Putamen (tissue), 1 donor: Measurements from ENCODE around the gene IFIT2.
"Not testable (repeated sequence)": the region's sequence is repeated elsewhere in the genome, so short reads cannot be mapped to it uniquely, and the experiment has no call there.

ENCODE experiments used
- DNase-seq: peaks from one replicate; pipeline ENCODE4 v3.0.0-alpha.2; 2016; ENCODE audit warnings: low spot score

IFIT2 gene

DNA sequence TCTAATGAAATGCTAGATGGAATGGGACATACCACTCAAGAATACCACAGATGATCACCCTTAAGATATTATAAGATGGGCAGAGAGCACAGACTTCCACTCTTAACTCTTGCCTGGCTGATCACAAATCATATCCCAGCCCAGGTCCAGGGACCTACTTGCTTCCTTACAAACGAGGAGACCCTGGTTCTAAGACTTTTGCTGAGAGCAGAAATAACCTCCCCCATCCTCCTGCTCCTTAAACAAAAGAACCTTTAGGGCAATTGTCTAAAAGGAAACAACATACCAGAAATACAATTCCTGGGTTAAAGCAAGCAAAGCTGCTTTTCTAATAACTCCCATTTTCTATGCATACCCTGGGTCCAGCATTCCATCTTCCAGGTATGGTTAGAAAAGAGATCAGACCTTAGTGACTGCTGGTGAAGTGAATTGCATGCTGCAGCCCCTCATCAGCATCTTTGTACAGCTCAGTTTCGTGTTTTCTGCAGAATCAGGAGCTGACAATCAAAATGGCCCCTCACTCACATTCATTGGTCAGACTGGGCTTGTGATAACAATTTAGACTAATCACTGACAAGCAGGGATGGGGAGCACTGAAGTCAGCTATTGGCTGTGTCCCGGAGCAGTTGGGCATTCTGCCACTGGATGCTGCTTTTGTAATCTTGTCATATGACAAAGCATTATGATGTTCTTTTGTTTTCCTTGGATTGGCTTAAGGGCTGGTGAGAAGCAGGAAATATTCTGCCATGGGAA, 40.5 kb downstream of the IFIT2 start:
- peak; percentile 95 for DNase-seq

DNA sequence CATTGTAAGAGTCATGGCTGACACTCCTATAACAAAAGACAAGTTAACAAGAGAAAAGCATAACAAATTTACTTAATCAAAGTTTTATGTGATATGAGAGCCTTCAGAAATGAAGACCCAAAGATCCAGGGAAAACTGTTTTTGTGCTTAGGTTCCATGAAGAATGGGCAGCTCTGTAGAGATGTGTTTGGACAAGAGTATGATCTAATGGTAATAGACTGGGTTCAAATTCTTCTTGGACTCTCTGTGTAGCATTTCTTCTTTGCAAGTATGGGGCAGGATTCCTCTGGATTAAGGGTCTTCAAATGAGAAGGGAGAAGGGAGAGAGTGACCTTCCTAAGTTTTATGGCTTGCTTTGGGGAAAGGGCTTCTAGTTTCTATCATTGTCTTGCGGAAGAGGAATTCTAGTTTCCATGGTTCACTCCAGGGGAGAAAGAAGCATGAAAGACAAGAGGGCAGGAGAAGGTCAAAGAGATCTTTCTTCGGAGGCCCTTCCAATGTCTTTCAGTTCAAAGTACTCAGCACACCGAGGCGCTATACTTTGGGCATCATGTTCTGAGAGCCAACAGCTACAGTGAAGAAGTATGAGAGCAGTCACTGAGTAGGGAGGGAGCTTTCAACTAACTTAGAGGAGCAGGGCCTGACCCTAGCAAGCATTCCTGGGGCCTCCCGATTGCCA, 41.4 kb downstream of the IFIT2 start:
- DNase-seq: no peak

DNA sequence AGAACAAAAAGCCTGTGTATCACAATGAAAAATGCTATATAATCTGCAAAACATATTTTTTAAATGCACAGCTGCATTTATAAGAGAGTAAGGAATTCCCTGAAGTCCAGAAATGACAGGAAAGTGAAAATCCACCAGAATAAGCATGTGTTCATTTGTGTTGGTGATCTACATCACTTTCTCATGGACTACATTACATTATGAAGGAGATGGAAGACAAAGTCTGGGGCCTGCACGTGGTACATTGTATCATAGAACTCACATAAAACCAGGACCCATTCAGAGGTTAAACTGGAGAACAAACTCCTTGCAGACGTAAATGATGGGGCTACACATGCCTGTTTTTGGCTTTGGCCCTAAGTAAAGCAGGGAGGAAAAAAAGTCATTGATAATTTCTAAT, 42.3 kb downstream of the IFIT2 start:
- no peak for DNase-seq

DNA sequence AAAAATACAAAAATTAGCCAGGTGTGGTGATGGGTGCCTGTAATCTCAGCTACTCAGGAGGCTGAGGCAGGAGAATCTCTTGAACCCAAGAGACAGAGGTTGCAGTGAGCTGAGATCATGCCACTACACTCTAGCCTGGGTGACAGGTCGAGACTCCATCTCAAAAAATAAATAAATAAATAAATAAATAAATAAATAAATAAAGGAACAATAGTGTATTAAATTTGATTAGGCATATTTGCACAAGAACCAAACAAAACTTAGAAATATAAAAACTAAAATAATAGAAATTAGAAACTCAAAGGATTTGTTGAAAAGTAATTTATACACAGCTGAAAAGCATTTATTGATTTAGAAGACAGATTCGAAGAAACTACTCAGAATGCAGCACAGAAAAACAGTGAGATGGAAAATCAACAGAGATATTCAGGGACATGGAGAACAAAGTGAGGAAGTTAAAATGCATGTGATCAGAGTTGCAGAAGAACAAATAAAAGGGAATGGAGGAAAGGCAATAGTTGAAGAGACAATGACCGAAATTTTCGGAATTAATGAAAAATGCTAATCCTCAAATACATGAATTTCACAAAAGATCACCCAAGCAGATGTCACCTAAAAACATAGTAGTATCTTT, 43.6 kb downstream of the IFIT2 start:
- no peak for DNase-seq

DNA sequence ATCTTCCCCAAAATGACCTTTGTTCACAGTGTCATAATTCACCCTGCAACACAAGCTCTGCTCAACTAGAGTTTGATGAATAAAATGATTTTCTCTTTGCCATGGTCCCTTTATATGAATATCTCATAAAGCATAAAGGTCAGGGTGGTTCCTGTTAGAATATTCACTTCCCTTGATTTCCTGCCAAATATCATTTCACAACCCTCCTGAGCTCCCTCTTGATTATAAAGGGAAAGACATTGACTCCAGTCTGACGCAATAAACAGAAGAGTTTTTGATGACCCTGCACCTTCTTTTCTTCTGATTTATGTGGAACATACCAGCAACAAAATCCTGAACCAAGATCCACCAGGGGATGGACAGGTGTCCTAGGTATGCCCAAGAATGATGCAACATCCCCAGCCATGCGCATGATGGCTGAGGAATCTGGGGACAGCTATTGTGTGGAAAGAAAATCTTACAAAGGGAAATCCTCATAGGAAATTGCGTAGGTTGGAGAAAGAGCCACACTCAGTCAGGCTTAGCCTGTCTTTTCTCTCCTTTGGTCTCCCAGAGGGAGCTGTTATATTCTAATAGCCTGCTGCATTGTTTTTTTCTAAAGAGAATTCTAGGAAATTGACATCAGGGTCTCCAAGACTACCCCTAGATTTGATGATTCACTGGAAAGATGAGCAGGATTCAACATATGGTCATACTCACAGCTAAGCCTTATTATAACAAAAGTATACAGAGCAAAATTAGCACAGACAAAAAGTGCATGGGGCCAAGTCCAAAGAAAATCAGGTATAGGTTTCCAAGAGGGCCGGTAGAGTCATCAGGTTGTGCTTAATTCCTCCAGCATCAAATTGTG, 44.8 kb downstream of the IFIT2 start:
- DNase-seq: no peak

DNA sequence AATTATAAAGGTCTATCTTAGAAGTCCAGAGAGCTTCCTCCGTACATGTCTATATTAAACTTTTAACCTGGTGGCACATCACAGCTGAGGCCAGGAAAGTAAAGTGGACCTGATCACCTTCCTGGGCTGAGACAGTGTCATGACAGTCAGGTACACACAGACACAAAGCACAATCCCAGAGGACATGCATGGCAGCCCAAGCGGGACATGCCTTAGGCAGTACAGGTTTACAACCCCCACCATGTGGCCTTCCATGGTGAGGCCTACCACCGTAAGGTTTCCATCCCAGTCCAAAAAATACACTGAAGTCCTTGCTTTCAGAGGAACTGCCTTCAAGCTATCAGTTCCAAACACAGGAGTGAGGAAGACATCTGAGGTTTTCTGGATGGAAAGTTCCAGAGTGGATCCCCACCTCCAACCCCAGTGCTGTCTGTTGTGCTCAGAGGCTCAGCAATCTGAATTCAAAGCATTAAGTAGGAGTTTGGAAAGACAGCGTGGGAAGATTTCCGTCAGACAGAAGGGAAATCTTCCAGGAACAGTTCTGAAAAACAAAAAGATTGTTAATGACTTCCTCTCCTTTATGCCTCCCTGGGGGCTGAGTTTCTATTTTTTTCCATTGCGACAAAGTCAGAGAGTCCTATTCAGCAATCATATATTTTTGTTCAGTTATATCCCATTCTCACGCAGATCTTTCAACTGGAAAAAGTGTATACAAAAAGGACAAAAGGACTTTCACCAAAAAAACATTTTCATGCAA, 46.0 kb downstream of the IFIT2 start:
- peak; percentile 75 for DNase-seq

DNA sequence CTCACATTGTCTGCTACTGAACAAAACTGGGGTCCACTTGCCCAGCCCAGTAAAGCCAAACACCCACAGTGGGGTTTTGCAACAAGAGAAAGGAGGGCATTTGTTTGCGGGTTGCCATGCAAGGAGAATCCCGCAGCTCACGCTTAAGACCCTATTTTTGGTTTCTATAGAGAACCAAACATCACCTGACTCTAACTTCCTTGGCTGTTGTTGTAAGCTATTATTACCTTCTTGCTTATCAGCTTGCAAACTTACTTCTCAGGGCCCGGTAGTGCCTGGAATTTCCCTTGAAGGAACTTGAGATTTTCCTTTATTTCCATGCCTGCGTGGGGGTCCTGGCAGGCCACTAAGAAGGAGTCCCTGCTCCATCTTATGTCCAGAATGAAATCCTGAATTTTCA, 46.6 kb downstream of the IFIT2 start:
- no peak for DNase-seq

DNA sequence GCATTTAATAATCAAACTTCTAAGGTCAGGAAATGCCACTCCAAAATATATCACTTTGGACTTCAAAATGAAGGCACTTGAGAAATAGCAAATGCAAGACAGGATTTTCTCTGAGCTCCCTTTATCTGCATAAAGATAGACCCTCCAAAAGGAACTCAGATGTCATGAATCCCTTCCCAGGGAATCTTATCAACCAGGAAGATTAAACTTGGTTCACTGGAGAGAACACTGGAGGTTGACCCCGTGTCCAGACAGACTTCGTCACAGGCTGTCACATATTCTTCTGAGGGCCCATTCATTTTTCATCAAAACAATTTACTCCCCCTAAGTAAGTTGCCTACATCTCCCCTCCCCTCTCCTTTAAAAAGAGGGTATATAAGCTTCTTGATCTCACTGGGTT, 47.1 kb downstream of the IFIT2 start:
- no peak for DNase-seq

DNA sequence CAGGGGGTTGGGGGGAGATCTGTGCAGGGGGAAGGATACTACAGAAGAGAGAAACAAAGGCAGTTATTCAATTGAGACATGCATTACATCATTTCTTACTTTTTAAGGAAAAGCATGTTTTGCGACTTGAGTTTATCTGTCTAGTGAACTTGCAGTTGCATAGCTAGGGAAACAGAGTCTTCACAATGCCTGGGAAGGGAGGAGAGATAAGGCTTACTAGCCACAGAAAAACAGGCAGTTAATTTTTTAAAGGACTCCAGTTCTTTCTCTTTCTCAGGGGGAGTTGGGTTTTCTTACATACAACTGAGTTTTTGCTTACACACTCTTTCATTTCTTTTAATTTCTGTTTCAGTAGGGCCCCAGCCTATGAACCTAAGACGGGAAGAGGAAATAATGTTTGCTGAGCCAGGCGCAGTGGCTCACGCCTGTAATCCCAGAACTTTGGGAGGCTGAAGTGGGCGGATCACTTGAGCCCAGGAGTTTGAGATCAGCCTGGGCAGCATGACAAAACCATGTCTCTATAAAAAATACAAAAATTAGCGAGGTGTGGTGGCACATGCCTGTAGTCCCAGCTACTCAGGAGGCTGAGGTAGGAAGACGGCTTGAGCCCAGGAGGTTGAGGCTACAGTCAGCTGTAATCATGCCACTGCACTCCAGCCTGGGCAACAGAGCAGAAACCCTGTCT, 48.9 kb downstream of the IFIT2 start:
- not testable (repeated sequence) for DNase-seq

DNA sequence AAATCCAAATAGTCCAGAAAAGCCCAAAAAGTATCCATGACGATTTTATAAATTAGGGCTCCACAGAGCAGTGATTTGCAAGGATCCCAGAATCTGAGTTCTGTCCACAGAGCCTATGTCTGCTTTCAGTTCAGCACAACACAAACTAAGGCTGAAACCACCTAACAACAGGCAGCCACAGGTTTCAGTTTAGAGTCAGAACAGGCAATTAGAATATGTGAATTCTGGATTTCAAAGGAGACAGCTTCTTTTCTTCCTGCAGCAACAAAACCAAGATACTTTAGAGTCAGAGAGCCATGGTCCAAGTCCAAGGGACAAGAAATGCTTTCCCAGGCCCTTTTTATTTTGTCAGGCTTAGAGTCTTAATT, 49.5 kb downstream of the IFIT2 start:
- DNase-seq: no peak

DNA sequence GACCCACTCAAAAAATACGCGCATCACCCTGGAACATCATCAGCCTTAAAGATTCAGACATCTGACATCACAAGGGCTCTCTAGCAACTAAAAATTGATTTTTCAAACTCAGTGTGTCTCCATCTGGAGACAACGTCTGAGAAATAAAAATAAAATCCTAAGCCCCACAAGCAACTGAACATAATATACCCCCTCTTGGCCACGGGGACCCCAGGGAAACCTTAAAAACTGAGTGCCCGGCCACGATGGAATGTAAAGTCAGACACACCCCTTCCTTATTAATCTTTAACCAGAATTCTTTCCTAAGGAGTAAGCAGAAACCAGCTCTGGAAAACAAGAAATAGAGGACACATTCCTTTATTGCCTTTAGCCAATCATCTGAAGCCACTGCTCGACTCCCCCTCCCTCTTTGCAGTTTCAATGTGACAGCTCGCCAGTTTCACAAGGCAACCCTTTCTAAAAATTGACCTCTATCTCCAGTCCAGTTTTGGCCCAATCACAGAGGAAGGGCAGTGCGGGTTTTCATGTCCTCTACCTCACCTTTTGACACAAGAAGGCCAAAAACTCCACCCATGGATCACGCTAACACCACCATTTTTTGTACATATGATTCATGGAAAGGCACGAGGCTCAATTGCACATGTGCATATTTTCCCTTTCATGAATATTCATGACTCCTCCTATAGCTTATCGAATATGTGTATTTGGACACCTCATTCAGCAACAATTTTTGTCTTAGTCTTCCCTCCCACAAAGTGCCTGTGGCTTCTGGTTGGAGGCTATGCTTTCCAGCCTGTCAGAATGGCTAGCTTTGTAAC, 50.1 kb downstream of the IFIT2 start:
- no peak for DNase-seq

DNA sequence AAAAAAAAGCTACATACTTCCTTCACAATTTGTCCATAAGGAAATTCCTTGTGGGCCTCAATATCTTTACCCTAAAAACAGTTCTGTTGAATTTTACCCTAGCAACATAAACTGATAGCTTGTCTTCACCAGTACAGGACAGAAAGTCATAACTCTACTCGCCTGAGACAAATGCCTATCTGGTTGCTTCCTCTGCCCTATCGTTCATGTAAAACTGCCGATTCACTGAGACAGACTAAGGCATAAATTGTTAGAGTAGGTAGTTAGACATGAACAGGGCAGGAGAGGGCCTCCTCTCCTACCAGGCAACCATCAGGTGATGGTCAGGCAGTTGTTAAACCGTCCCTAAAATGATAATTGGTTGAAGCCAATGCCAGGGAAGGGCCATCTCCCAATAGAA, 51.0 kb downstream of the IFIT2 start:
- DNase-seq: no peak

DNA sequence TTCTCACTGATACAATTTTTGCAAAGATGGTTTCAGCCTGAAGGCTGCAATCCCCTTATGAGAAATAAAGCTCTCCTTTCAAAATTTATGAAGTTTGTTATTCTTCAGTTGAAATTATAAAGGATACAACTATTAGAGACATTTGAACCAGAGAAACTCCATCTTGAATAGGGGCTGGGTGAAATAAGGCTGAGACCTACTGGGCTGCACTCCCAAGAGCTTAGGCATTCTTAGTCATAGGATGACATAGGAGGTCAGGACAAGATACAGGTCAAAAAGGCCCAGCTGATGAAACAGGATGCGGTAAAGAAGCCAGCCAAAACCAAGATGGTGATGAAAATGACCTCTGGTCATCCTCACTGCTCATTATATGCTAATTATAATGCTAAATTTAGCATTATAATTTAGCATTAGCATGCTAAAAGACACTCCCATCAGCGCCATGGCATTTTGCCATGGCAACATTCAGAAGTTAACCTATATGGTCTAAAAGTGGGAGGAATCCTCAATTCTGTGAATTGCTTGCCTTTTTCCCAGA, 53.6 kb downstream of the IFIT2 start:
- DNase-seq: no peak

DNA sequence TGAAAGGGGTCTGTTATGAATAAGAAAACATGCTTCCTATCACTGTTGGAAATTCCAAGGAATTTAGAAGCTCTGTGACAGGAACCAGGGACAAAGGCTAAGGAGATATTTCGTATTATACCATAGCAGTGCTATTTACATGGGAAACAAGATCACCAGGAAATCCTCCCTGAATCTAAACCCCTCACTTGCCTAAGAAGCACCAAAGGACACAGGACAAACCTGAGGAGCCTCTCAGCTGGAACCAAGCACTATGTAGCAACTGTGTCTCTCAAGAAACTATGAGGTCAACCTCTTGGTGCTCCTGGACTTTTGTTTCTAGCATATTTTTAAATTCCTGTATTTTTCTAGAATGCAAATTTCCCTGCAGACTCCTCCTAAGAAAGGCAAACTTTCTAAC, 55.2 kb downstream of the IFIT2 start:
- DNase-seq: no peak

DNA sequence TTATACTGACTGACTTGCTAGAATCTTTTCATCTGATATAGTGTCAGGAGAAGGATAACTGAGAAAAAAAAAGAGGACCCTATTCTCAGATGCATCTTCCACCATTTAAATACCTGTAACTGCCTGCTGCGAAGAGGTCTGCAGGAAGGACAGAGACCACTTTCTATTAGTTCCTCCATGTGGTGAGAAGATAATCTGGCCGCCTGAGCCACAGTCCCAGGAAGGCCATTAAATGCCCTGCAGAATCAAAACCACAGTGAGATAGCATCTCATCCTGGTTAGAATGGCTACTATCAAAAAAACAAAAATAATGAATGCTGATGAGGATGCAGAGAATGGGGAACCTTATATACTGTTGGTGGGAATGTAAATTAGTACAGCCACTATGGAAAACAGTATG, 56.1 kb downstream of the IFIT2 start:
- no peak for DNase-seq
